HG03442 (cell line): ENCODE results near the gene APC2.
"Not testable (repeated sequence)": the region's sequence is repeated elsewhere in the genome, so short reads cannot be mapped to it uniquely, and the experiment has no call there.

Source experiments
- ATAC-seq: cut with Tn5 transposase; IDR thresholded peaks from one replicate; pipeline ENCODE4 v1.9.1; 2021; ENCODE audit warnings: mild to moderate bottlenecking, moderate library complexity; ENCODE audit not compliant: unreplicated experiment

Gene APC2

GRCh38 chr19:1509602-1510441 is 59.9 kb downstream of the APC2 start:
- ATAC-seq: no peak

GRCh38 chr19:1510442-1510806 is 60.5 kb downstream of the APC2 start:
- ATAC-seq: no peak

GRCh38 chr19:1510807-1511206 is 60.9 kb downstream of the APC2 start:
- ATAC-seq: no peak

GRCh38 chr19:1511318-1512317 is 61.7 kb downstream of the APC2 start:
- ATAC-seq: no peak

GRCh38 chr19:1512671-1513498 is 63.0 kb downstream of the APC2 start, which contains the start of gene ADAMTSL5:
Gene ADAMTSL5, minus strand, starts transcription at chr19:1513019. Its CDS starts 2,076 bp downstream, at chr19:1510943.
- ATAC-seq: no peak

GRCh38 chr19:1513499-1514294 is 63.8 kb downstream of the APC2 start:
- no peak for ATAC-seq

GRCh38 chr19:1514295-1514661 is 64.4 kb downstream of the APC2 start:
- ATAC-seq: no peak

- ATAC-seq: no peak
These were observed 65.2 kb downstream of the APC2 start for GRCh38 chr19:1514986-1515721.

GRCh38 chr19:1516395-1516753 is 66.5 kb downstream of the APC2 start:
- ATAC-seq: no peak

GRCh38 chr19:1518471-1518870 is 68.5 kb downstream of the APC2 start:
- no peak for ATAC-seq

GRCh38 chr19:1519802-1520201 is 69.9 kb downstream of the APC2 start:
- ATAC-seq: not testable (repeated sequence)

- ATAC-seq: no peak
These were observed 70.4 kb downstream of the APC2 start for GRCh38 chr19:1520203-1520780.

GRCh38 chr19:1521636-1522035 is 71.7 kb downstream of the APC2 start:
- no peak for ATAC-seq

- no peak for ATAC-seq
These were observed 72.1 kb downstream of the APC2 start for GRCh38 chr19:1522061-1522460.

- ATAC-seq: no peak
These were observed 72.9 kb downstream of the APC2 start for GRCh38 chr19:1522838-1523237.
